ENCODE data around the gene PKNOX1.
"Not testable (repeated sequence)": the region's sequence is repeated elsewhere in the genome, so short reads cannot be mapped to it uniquely, and the experiment has no call there.

PKNOX1 gene

GRCh38 chr21:43001316-43001715 is 27.0 kb downstream of the PKNOX1 start:
- no peak for TF ChIP-seq CTCF (IDR thresholded peaks at IDR 0.05; ENCODE audit: low read depth, low read length, missing control alignments)
- in situ Hi-C loops (cut with HindIII; ENCODE audit: low sequenced_read_pairs): no loop called here
- H3K4me3 ChIP-seq (ENCODE audit: low read depth, low read length): no peak overlapping the region
- no peak for DNase-seq (ENCODE audit: low read depth)

- in situ Hi-C loops (cut with HindIII; ENCODE audit: low sequenced_read_pairs): no loop called here
- no peak overlapping the region for H3K4me3 ChIP-seq (ENCODE audit: low read depth, low read length)
- no peak for TF ChIP-seq CTCF (IDR thresholded peaks at IDR 0.05; ENCODE audit: low read depth, low read length, missing control alignments)
- DNase-seq (ENCODE audit: low read depth): peak; percentile 33
Measured at GRCh38 chr21:43004926-43005325, 30.6 kb downstream of the PKNOX1 start.

- H3K4me3 ChIP-seq (ENCODE audit: low read depth, low read length): no peak overlapping the region
- in situ Hi-C loops (cut with HindIII; ENCODE audit: low sequenced_read_pairs): no loop called here
- TF ChIP-seq CTCF (IDR thresholded peaks at IDR 0.05; ENCODE audit: low read depth, low read length, missing control alignments): no peak
- no peak for DNase-seq (ENCODE audit: low read depth)
Measured at GRCh38 chr21:43005635-43006034, 31.3 kb downstream of the PKNOX1 start.

GRCh38 chr21:43006051-43006873 is 31.9 kb downstream of the PKNOX1 start:
- DNase-seq (ENCODE audit: low read depth); in situ Hi-C loops (cut with HindIII; ENCODE audit: low sequenced_read_pairs): not testable (repeated sequence)

GRCh38 chr21:43006874-43007208 is 32.5 kb downstream of the PKNOX1 start:
- in situ Hi-C loops (cut with HindIII; ENCODE audit: low sequenced_read_pairs): no loop called here
- TF ChIP-seq CTCF (IDR thresholded peaks at IDR 0.05; ENCODE audit: low read depth, low read length, missing control alignments): no peak
- H3K4me3 ChIP-seq (ENCODE audit: low read depth, low read length): no peak overlapping the region
- no peak for DNase-seq (ENCODE audit: low read depth)

More at GRCh38 chr21:43006051-43006873, 31.9 kb downstream of the PKNOX1 start:
- not testable (repeated sequence) for H3K4me3 ChIP-seq (ENCODE audit: low read depth, low read length)

GRCh38 chr21:43012596-43012995 is 38.2 kb downstream of the PKNOX1 start:
- H3K4me3 ChIP-seq (ENCODE audit: low read depth, low read length): no peak overlapping the region
- no peak for DNase-seq (ENCODE audit: low read depth)
- no peak for TF ChIP-seq CTCF (IDR thresholded peaks at IDR 0.05; ENCODE audit: low read depth, low read length, missing control alignments)
- in situ Hi-C loops (cut with HindIII; ENCODE audit: low sequenced_read_pairs): no loop called here

- no peak for TF ChIP-seq CTCF (IDR thresholded peaks at IDR 0.05; ENCODE audit: low read depth, low read length, missing control alignments)
Measured at GRCh38 chr21:43015906-43016540, 41.7 kb downstream of the PKNOX1 start.

More at GRCh38 chr21:43015906-43016540, 41.7 kb downstream of the PKNOX1 start:
- H3K4me3 ChIP-seq (ENCODE audit: low read depth, low read length): no peak overlapping the region
- no peak for DNase-seq (ENCODE audit: low read depth)
- in situ Hi-C loops (cut with HindIII; ENCODE audit: low sequenced_read_pairs): no loop called here
